ENCODE measurements around the gene CTRB1.
"Not testable (repeated sequence)": the region's sequence is repeated elsewhere in the genome, so short reads cannot be mapped to it uniquely, and the experiment has no call there.

Gene CTRB1

GRCh38 chr16:75204905-75205304 lies 13.9 kb upstream of the CTRB1 start:
- DNase-seq = not testable (repeated sequence)

- not testable (repeated sequence) for DNase-seq
Observed at GRCh38 chr16:75205438-75205837, 13.3 kb upstream of the CTRB1 start.

- DNase-seq = not testable (repeated sequence)
Observed at GRCh38 chr16:75205961-75206748, 12.6 kb upstream of the CTRB1 start.

- DNase-seq = no peak
Observed at GRCh38 chr16:75206749-75207451, 11.9 kb upstream of the CTRB1 start, which contains the start of gene CTRB2. Gene CTRB2 (minus strand): TSS chr16:75207161. CDS start chr16:75207141, 20 bp downstream.

- DNase-seq = no peak
Observed at GRCh38 chr16:75207831-75208230, 11.0 kb upstream of the CTRB1 start.

- DNase-seq = no peak
Observed at GRCh38 chr16:75208242-75208825, 10.5 kb upstream of the CTRB1 start.

GRCh38 chr16:75208861-75209505 lies 9.8 kb upstream of the CTRB1 start:
- DNase-seq = no peak

GRCh38 chr16:75209514-75209913 lies 9.3 kb upstream of the CTRB1 start:
- not testable (repeated sequence) for DNase-seq

GRCh38 chr16:75209944-75210343 lies 8.8 kb upstream of the CTRB1 start:
- DNase-seq = no peak

GRCh38 chr16:75211286-75211685 lies 7.5 kb upstream of the CTRB1 start:
- DNase-seq = not testable (repeated sequence)

- DNase-seq = no peak
Observed at GRCh38 chr16:75216127-75216526, 2.7 kb upstream of the CTRB1 start.

GRCh38 chr16:75216576-75216975 lies 2.2 kb upstream of the CTRB1 start:
- no peak for DNase-seq

- DNase-seq = no peak
Observed at GRCh38 chr16:75217389-75217851, 1.4 kb upstream of the CTRB1 start.

- DNase-seq = no peak
Observed at GRCh38 chr16:75219088-75219487, 300 bp downstream of the CTRB1 start.

- peak in 1 of 2 donors; percentile 4 for DNase-seq
Observed at GRCh38 chr16:75219838-75220237, 1.1 kb downstream of the CTRB1 start.

- peak; percentile 21 to 48 for DNase-seq
Observed at GRCh38 chr16:75222271-75222783, 3.5 kb downstream of the CTRB1 start.

GRCh38 chr16:75223129-75223528 lies 4.3 kb downstream of the CTRB1 start:
- DNase-seq = not testable (repeated sequence)

- no peak for DNase-seq
Observed at GRCh38 chr16:75224306-75225082, 5.7 kb downstream of the CTRB1 start.

GRCh38 chr16:75225092-75225491 lies 6.3 kb downstream of the CTRB1 start:
- DNase-seq = no peak

- no peak for DNase-seq
Observed at GRCh38 chr16:75225678-75226515, 7.1 kb downstream of the CTRB1 start.
